Esophagus squamous epithelium (tissue), 4 donors: ENCODE results near the gene ADD3.

Experiments used
- CTCF ChIP-seq, 6 experiments: fragments of 450-650 bp in 4 of 6; fragments of 200-600 bp in 2 of 6; sonication (generic) in 2 of 6; IDR thresholded peaks; one replicate each; pipeline ENCODE4 v1.5.1; 2016 to 2019; ENCODE audit warnings: antibody characterized with exemption in 6 of 6, mild to moderate bottlenecking in 4 of 6, moderate library complexity in 4 of 6
- POLR2A ChIP-seq, 4 donors: fragments of 450-650 bp; IDR thresholded peaks; one replicate each; pipeline ENCODE4 v1.6.1; 2017; ENCODE audit warnings: antibody characterized with exemption in 4 of 4, mild to moderate bottlenecking in 4 of 4, moderate library complexity in 3 of 4

GRCh38 chr10:110129490-110129889 is 121.7 kb downstream of the ADD3 start:
- no peak for TF ChIP-seq CTCF (IDR thresholded peaks at IDR 0.05)
- no peak for TF ChIP-seq POLR2A (IDR thresholded peaks at IDR 0.05)
